Measurements from ENCODE around the gene MATK.

MATK gene

GRCh38 chr19:3785938-3786824, at the start of gene MATK:
MATK (minus strand) TSS chr19:3786381; CDS start chr19:3785135, 1,246 bp downstream.
- DNase-seq (ENCODE audit: low read depth in 3 of 3): peak in 1 of 3 experiments; percentile 33

DNA sequence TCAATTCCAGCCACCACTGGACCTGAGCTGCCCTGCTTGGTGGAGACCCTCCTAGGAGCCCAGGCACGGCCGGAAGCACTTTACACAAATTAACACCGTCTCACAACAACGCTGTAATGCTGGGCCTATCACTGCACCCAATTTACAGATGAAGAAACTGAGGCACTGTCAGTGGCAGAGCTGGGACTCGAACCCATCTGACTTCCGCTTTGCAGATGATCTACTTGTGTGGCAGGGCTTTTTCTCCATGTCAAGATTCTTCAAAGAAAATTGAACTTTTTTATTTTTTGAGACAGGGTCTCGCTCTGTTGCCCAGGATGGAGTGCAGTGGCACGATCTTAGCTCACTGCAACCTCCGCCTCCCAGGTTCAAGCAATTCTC, 48.9 kb upstream of the MATK start:
- no peak for DNase-seq (ENCODE audit: low read depth in 3 of 3)

- DNase-seq (ENCODE audit: low read depth in 3 of 3): no peak
Measured at GRCh38 chr19:3834349-3835054, 48.3 kb upstream of the MATK start.

DNA sequence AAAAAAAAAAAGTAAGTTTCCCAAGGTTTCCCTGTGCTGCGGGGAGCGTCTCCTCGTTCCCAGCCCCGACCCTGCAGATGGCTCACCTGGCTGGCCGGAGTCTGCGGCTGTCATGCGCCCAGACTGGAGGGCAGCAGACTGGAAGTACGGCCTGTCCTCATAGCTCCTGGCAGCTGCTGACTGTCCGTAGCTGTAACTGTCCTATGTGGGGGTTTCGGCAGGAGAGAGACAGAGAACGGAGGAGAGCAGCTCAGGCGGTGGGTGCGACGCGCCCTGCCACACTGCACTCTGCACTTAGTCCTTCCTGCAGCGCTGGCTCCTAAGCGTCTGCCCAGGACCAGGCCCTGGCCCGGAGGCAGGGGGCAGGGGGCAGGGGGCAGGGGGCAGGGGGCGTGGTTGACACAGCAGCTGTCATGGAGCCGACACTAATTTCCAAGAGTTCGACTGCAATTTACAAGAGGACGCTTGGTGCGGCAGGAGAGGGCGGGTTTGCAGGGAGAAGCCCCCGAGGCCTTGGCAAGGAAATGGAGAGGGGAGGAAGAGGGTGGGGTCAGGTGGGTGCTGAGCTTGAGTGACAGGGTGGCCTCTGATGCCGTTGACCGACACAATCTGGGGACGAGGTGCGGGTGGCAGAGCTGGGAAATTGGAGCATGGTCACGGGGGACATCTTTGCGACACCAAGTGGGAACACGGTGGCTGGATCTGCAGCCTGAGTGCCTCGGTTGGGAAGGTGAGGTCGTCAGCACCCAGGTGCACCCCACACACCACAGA, 47.6 kb upstream of the MATK start:
- no peak for DNase-seq (ENCODE audit: low read depth in 3 of 3)

DNA sequence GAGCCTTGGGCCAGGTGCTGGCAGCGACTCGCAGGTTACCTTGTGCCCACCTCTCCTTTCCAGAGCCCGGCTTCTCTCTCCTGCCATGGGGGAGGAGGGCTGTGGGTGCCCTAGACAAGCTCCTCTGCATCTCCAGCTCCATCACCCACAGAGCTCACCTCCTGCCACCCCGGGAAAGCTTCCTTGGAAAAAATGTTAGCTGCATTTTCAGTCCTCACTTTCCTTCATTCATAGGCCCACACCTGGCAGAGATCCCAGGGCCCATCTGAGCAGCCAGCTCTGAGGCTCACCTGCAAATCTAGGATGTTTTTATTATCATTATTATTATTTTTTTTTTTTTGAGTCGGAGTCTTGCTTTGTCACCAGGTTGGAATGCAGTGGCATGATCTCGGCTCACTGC, 45.8 kb upstream of the MATK start:
- DNase-seq (ENCODE audit: low read depth in 3 of 3): no peak

GRCh38 chr19:3831601-3832000, 45.4 kb upstream of the MATK start:
- no peak for DNase-seq (ENCODE audit: low read depth in 3 of 3)

- no peak for DNase-seq (ENCODE audit: low read depth in 3 of 3)
Measured at GRCh38 chr19:3830621-3831589, 44.7 kb upstream of the MATK start.

DNA sequence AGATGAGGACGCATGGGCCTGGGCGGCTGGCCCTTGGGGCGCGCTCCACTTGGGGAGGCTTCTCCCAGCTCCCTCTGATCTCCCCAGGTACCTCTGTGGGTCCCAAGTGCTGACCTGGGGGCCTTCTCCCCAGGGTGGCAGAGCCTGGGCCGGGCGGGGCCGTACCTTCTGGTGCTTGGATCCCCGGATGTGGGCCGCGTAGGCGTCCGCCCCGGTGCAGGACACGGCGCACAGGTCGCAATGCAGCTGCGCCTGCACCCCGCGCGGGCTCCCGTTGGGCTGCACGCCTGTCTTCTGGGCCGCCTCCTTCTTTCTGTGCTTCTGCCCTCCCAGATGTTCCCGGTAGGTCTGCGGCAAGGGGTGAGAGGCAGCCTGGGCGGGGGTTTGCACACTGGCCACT, 41.1 kb upstream of the MATK start:
- no peak for DNase-seq (ENCODE audit: low read depth in 3 of 3)

DNA sequence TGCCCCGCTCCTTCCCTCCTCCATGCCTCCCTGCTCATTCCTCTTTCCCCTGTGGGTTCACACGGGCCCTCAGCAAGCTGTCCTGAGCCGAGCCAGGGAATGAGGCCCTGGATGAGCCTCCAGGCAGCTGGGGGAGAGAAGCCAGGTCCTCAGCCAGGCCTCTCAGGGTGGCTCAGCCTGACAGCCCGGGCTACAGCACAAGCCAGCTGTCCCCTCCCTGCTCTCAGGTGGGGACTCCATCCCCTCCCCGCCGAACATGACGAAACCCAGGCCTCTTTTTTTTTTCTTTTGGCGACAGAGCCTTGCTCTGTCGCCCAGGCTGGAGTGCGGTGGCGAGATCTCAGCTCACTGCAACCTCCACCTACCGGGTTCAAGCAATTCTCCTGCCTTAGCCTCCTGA, 40.0 kb upstream of the MATK start:
- no peak for DNase-seq (ENCODE audit: low read depth in 3 of 3)

DNA sequence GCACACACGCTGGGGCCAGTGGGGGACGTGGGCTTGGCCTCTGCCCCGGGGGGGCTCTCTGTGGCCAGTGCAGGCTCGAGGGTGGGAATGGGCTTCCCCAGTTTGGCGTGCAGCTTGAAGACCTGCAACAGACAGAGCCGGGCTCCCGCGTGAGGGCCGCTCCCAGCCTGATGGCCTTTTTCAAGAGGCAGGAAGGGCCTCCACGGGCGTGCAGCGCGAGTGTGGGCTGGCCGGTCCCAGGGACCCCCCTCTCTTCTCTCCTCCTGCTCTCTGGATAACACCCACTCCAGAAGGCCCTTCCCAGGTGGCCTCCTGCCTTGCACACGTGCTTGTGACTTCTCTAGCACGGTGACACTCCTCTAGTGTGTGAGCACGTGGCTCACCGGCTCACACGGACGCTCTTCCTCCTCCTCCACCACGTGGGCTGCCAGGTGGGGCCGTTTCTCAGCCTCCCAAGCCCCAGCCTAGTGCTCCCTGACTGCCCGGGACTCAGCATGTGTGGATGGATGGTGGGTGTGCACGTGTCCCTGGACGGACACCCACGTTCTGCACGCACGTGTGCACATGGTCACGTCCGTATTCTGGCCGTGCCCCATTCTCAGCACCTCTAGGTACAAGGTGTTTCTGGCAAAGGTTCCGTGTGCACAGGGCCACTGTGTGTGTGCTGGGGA, 39.2 kb upstream of the MATK start:
- DNase-seq (ENCODE audit: low read depth in 3 of 3): no peak

DNA sequence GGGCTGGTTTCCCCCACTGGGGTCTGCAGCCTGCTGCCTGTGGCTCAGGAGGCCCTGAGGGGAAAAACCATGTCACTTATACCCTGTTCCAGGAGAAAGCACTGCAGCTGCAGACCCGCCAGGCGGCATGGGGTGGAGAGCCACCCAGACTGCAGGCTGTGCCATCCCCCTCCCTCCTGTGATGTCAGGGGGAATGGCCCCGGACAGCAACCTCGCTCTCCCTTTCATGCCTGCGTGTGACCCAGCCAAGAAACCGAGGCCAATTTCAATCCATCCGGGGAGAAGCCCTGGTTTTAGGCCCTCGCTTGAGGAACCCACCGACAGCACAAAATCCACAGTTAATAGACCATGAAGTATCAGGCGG, 37.2 kb upstream of the MATK start:
- DNase-seq (ENCODE audit: low read depth in 3 of 3): no peak

GRCh38 chr19:3822683-3823349, 36.6 kb upstream of the MATK start:
- no peak for DNase-seq (ENCODE audit: low read depth in 3 of 3)

DNA sequence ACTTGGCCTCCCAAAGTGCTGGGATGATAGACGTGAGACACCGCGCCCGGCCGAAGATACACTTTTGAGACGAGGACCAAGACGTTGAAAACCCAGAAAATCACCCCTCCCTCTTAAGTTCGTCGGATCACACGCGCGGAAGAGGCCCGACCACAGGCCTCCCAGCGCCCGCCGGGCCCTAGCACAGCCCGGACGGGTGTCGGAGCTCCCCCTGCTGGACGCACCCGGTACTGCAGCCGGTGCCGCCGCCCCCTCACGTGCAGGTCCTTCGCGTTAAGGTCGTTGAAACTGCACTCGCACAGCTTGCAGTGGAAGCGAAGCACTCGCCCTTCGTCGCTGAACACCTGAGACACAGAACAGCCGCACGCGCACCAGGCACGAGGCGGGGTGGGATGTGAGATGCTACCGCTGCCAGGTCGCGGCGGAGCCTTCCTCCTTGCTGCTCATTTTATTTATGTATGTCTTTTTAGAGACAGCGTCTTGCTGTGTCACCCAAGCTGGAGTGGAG, 35.7 kb upstream of the MATK start:
- peak; percentile 77 to 87 (median 79) for DNase-seq (ENCODE audit: low read depth in 3 of 3)

DNA sequence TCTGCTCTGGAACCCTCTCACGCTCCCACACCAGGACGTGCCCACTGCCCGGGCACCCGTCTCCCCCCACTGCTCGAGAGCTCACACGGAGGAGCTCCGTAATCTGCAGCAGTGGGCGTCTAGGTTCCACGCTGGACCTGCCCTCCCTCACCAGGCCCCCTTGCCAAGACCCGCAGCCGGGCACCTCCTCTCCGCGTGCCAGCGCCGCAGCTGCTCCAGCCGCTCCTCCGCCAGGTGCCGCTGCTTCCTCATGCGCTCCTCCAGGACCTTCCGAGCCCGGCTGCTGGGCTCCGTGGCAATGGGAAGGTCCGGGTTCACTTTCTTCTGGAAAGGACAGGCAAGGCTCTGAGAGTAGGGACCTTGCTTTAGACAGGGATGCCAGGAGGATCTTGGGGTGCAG, 35.0 kb upstream of the MATK start:
- DNase-seq (ENCODE audit: low read depth in 3 of 3): no peak

- no peak for DNase-seq (ENCODE audit: low read depth in 3 of 3)
Measured at GRCh38 chr19:3819989-3820388, 33.8 kb upstream of the MATK start.

DNA sequence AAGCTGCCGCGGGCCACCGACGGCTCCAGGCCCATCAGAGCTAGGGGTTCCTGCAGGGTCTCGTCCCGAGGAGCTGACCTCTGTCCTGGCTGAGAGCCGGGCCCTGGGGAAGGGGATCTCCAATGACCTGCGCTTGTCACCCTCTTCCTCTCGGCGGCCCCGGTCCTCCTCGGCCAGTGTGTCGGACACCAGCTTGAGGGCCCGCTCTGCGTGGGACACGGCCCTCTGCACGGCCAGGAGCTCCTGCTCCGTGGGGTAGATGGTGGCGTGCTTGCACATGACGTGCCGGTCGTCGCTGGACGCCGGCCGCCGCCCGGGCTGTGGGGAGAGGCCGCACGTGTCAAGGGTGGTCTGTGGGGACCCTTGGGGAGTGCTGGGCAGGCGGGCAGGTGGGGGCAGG, 32.7 kb upstream of the MATK start:
- DNase-seq (ENCODE audit: low read depth in 3 of 3): no peak

- DNase-seq (ENCODE audit: low read depth in 3 of 3): peak in 2 of 3 experiments; percentile 32 to 46
Measured at GRCh38 chr19:3818466-3818865, 32.3 kb upstream of the MATK start.

DNA sequence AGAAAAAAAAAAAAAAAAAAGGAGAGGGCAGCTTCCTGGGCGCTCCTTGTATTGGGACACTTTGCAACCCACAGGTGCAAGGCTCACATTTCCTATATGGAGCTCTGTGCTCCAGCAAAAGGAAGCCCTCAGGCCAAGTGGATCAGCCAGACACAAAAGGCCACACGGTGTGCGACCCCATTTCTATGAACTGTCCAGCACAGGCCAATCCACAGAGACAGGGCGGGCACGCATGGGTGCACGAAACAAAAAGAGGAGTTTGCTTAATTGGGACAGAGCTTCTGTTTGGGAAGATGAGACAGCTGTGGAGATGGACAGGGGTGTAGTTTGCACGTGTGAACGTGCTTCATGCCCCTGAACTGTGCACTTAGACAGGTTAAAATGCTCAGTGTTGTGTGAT, 31.6 kb upstream of the MATK start:
- DNase-seq (ENCODE audit: low read depth in 3 of 3): no peak

- no peak for DNase-seq (ENCODE audit: low read depth in 3 of 3)
Measured at GRCh38 chr19:3816566-3817218, 30.5 kb upstream of the MATK start.
